Suprapubic skin (tissue), 3 donors: ENCODE measurements around the gene INPP5A.

Source experiments
- CTCF ChIP-seq, 2 donors: fragments of 200-600 bp in 1 of 2; fragments of 450-650 bp in 1 of 2; sonication (generic) in 1 of 2; IDR thresholded peaks; one replicate each; pipeline ENCODE4 v1.5.1; 2016 to 2019; ENCODE audit warnings: antibody characterized with exemption in 2 of 2, mild to moderate bottlenecking in 1 of 2, moderate library complexity in 1 of 2
- POLR2A ChIP-seq, 2 donors: fragments of 450-650 bp; IDR thresholded peaks; one replicate each; pipeline ENCODE4 v1.6.1; 2017; ENCODE audit warnings: antibody characterized with exemption in 2 of 2, mild to moderate bottlenecking in 2 of 2, moderate library complexity in 2 of 2

- no peak for TF ChIP-seq CTCF (IDR thresholded peaks at IDR 0.05)
- no peak for TF ChIP-seq POLR2A (IDR thresholded peaks at IDR 0.05)
These were observed 3.5 kb downstream of the INPP5A start for GRCh38 chr10:132541129-132541528.
